HL-60 (cell line): ENCODE data around the gene EYS.

ENCODE experiments used
- CTCF ChIP-seq: IDR thresholded peaks from one replicate; pipeline ENCODE4 v1.5.1; 2011; ENCODE audit warnings: low read length, control low read depth, inconsistent platforms; ENCODE audit not compliant: insufficient read depth
- POLR2AphosphoS5 ChIP-seq: IDR thresholded peaks from 2 replicates; pipeline ENCODE4 v1.6.1; 2012; ENCODE audit warnings: low read depth
- TF ChIP-seq, protein P1 (sequence below): IDR thresholded peaks from 2 replicates; pipeline ENCODE4 v1.6.1; 2012; ENCODE audit warnings: low read depth; ENCODE audit not compliant: insufficient replicate concordance

GRCh38 chr6:63792736-63793464 is 1914.1 kb downstream of the EYS start:
- TF ChIP-seq CTCF = no peak
- no peak for TF ChIP-seq POLR2AphosphoS5
- TF ChIP-seq, protein P1, sequence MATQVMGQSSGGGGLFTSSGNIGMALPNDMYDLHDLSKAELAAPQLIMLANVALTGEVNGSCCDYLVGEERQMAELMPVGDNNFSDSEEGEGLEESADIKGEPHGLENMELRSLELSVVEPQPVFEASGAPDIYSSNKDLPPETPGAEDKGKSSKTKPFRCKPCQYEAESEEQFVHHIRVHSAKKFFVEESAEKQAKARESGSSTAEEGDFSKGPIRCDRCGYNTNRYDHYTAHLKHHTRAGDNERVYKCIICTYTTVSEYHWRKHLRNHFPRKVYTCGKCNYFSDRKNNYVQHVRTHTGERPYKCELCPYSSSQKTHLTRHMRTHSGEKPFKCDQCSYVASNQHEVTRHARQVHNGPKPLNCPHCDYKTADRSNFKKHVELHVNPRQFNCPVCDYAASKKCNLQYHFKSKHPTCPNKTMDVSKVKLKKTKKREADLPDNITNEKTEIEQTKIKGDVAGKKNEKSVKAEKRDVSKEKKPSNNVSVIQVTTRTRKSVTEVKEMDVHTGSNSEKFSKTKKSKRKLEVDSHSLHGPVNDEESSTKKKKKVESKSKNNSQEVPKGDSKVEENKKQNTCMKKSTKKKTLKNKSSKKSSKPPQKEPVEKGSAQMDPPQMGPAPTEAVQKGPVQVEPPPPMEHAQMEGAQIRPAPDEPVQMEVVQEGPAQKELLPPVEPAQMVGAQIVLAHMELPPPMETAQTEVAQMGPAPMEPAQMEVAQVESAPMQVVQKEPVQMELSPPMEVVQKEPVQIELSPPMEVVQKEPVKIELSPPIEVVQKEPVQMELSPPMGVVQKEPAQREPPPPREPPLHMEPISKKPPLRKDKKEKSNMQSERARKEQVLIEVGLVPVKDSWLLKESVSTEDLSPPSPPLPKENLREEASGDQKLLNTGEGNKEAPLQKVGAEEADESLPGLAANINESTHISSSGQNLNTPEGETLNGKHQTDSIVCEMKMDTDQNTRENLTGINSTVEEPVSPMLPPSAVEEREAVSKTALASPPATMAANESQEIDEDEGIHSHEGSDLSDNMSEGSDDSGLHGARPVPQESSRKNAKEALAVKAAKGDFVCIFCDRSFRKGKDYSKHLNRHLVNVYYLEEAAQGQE = no peak
